ENCODE measurements around the gene COL5A1. TPM values are rescaled to one million over a fixed set of nuclear protein-coding genes. Genes with fewer than 3 reads are reported as not detected.

Gene COL5A1
- total RNA-seq, 1 experiment from 2014 or later, result not detected

DNA sequence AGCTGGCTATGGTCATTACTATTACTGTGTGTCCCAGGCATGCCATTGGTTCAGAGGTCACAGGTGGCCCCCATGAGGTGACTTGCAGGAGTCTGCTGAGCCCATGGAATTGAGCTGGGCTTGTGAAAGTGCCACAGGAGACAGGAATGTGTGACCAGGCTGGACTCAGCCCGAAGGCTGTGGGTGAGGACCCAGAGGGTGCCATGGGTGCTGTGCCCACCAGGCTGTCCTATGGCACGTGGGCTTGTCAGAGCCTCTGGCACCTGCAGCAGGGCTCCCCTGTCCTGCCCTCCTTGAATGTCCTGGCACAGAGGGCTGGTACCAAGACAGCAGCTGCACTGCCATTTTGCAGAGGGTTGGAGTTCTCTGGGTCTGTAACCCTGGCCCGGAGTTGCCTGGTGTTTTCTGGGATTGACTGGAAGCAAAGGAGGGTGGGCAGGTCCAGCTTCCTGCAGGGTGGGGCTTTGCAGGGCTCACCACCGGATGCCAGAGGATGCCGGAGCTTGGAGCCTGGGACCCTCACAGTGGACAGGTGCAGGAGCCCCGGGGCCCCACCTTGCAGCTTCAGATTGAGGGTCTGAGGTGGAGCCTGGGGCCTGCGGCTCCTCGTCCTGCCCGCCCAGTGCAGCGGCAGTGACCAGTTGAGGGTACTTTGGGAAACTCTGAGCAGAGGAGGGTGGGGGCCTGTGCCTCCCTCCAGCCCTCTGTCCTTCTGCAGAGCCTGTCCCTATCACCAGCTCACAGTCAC, 14.2 kb downstream of the COL5A1 start:
- H3K27me3 Mint-ChIP-seq (ENCODE audit: insufficient read depth, unreplicated experiment), result no peaks in the 10 kb centered on the region
- no peak overlapping the region for H3K4me3 Mint-ChIP-seq (ENCODE audit: unreplicated experiment)
- TF ChIP-seq, protein P1, sequence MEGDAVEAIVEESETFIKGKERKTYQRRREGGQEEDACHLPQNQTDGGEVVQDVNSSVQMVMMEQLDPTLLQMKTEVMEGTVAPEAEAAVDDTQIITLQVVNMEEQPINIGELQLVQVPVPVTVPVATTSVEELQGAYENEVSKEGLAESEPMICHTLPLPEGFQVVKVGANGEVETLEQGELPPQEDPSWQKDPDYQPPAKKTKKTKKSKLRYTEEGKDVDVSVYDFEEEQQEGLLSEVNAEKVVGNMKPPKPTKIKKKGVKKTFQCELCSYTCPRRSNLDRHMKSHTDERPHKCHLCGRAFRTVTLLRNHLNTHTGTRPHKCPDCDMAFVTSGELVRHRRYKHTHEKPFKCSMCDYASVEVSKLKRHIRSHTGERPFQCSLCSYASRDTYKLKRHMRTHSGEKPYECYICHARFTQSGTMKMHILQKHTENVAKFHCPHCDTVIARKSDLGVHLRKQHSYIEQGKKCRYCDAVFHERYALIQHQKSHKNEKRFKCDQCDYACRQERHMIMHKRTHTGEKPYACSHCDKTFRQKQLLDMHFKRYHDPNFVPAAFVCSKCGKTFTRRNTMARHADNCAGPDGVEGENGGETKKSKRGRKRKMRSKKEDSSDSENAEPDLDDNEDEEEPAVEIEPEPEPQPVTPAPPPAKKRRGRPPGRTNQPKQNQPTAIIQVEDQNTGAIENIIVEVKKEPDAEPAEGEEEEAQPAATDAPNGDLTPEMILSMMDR (IDR thresholded peaks at IDR 0.05; ENCODE audit: unreplicated experiment), result no peak
- ChIA-PET CTCF (interaction anchor here (0.6 to 1.3 kb wide), 4 partner anchors 99 to 275 kb away, joined by 3 to 5 read pairs (median 4); no protein-coding TSS in a partner anchor), POLR2A (interaction anchor here (0.6 to 1.7 kb wide), 3 partner anchors 15 to 422 kb away, joined by 3 to 5 read pairs (median 4); no protein-coding TSS in a partner anchor)
- H3K36me3 Mint-ChIP-seq (ENCODE audit: insufficient read depth, unreplicated experiment), result no peaks in the 10 kb centered on the region
- BruUV-seq (replicated peaks), result no TSS peak
- H3K9me3 Mint-ChIP-seq (ENCODE audit: unreplicated experiment), result no peaks in the 10 kb centered on the region
- H3K4me1 Mint-ChIP-seq (ENCODE audit: insufficient read depth, unreplicated experiment), result no peaks in the 10 kb centered on the region
- H3K27ac Mint-ChIP-seq (ENCODE audit: low read depth, unreplicated experiment), result no peak overlapping the region
- no peak for DNase-seq (ENCODE audit: unreplicated experiment)
- intact Hi-C loops (cut with micrococcal nuclease), result loop anchor here (1.0 kb wide), 1 partner anchor 206 kb away; no protein-coding TSS in a partner anchor

DNA sequence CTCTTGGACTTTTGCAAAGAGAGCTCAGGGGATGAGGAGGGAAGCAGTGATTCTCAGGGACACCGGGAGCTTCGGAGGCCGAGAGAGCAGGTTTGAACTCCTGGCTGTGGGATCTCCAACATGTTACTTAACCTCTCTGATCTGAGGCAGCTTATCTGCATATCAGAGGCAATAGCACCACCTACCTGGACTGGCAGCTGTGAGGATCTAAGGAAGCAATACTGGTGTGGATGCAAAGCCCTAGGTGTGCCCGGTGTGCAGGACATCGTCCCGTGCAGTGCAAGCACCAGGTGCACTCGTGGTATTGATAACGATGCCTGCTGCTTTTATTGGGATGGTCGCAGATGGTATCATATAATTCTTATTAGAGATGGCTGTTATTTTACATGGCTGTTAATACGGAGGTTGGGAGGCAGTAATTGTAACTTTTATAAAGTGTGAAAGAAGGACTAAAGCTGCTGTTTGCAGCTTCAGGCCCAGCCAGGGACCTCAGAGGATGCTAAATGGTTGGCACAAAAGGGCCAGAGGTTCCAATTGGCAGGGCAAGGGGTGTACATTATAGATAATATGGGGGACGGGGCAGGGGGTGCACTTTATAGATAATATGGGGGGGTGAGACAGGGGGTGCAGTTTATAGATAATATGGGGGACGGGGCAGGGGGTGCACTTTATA, 14.9 kb downstream of the COL5A1 start:
- no peak overlapping the region for H3K27ac Mint-ChIP-seq (ENCODE audit: low read depth, unreplicated experiment)
- ChIA-PET CTCF (interaction anchor here (0.6 to 1.3 kb wide), 3 partner anchors 99 to 246 kb away, joined by 4 to 5 read pairs (median 4); no protein-coding TSS in a partner anchor), POLR2A (interaction anchor here (1.7 kb wide), 1 partner anchor 14 kb away, joined by 4 read pairs; no protein-coding TSS in a partner anchor)
- no peaks in the 10 kb centered on the region for H3K36me3 Mint-ChIP-seq (ENCODE audit: insufficient read depth, unreplicated experiment)
- H3K9me3 Mint-ChIP-seq (ENCODE audit: unreplicated experiment), result no peaks in the 10 kb centered on the region
- BruUV-seq (replicated peaks), result no TSS peak
- no peak overlapping the region for H3K4me3 Mint-ChIP-seq (ENCODE audit: unreplicated experiment)
- H3K4me1 Mint-ChIP-seq (ENCODE audit: insufficient read depth, unreplicated experiment), result peaks cover 2% of the 10 kb centered on the region
- H3K27me3 Mint-ChIP-seq (ENCODE audit: insufficient read depth, unreplicated experiment), result no peaks in the 10 kb centered on the region
- TF ChIP-seq, protein P1 (IDR thresholded peaks at IDR 0.05; ENCODE audit: unreplicated experiment), result peak; percentile 33
- intact Hi-C loops (cut with micrococcal nuclease), result loop anchor here (1.0 kb wide), 1 partner anchor 207 kb away; no protein-coding TSS in a partner anchor
- DNase-seq (ENCODE audit: unreplicated experiment), result peak; percentile 48

DNA sequence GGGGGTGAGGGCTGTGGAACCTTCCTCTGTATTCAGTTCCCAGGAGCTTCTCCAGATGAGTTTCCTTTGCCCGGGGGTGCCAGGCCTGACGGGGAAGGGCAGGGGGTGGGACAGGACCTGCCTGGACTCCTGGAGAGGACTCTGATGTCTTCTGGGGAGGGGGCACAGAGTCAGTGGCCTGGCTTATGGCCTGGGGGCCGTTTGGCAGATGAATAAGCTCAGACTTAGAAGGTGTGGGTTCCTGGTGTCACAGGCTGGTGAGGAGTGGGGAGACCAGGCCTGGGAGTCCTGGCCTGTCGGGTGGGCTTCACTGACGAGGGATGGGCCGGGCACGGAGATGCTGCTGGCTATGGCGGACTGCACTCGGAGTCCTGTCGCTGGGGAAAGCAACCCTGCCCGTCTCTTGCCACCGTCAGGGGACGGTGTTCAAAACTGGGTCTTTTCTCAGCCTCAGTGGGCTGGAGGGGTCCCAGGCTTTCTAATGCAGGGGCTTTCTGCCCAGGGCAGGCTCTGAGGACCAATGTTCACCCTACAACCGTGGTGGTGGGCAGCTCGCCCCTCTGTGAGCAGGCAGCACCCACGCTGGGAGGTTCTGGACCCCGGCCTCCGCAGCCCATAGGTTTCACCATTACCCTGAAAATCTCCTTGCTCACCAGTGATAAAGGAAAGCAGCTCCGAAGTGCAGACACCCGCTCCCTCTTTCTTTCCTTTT, 16.2 kb downstream of the COL5A1 start:
- H3K36me3 Mint-ChIP-seq (ENCODE audit: insufficient read depth, unreplicated experiment), result no peaks in the 10 kb centered on the region
- no peak overlapping the region for H3K27ac Mint-ChIP-seq (ENCODE audit: low read depth, unreplicated experiment)
- no peak overlapping the region for H3K4me3 Mint-ChIP-seq (ENCODE audit: unreplicated experiment)
- TF ChIP-seq, protein P1 (IDR thresholded peaks at IDR 0.05; ENCODE audit: unreplicated experiment), result no peak
- H3K9me3 Mint-ChIP-seq (ENCODE audit: unreplicated experiment), result no peaks in the 10 kb centered on the region
- peaks cover 15% of the 10 kb centered on the region for H3K4me1 Mint-ChIP-seq (ENCODE audit: insufficient read depth, unreplicated experiment)
- CTCF ChIA-PET, result no interaction called here
- BruUV-seq (replicated peaks), result no TSS peak
- DNase-seq (ENCODE audit: unreplicated experiment), result no peak
- POLR2A ChIA-PET, result no interaction called here
- intact Hi-C loops (cut with micrococcal nuclease), result no loop called here
- H3K27me3 Mint-ChIP-seq (ENCODE audit: insufficient read depth, unreplicated experiment), result no peaks in the 10 kb centered on the region

Data from MCF 10A (cell line).